22Rv1 (cell line): Measurements from ENCODE around the gene PIGM.

Experiments used
- CTCF ChIP-seq: fragments of 450-650 bp; IDR thresholded peaks from 2 replicates; pipeline ENCODE4 v1.5.1; 2017; ENCODE audit warnings: mild to moderate bottlenecking
- ZFX ChIP-seq: fragments of 450-650 bp; IDR thresholded peaks from 2 replicates; pipeline ENCODE4 v1.6.1; 2017; ENCODE audit warnings: antibody characterized with exemption, borderline replicate concordance

- TF ChIP-seq CTCF (no peak), ZFX (no peak)
Observed at GRCh38 chr1:160074865-160075264, 43.1 kb upstream of the PIGM start.
